NCI-H1092 treated with DMSO at 0.1 percent for 48 hours (cell line): ENCODE measurements around the gene NBR1.
"Not testable (repeated sequence)": the region's sequence is repeated elsewhere in the genome, so short reads cannot be mapped to it uniquely, and the experiment has no call there.

Experiments used
- DNase-seq: peaks from one replicate; lab custom pipeline; 2025; lab: John Stamatoyannopoulos, UW

NBR1 gene

GRCh38 chr17:43246456-43246855 is 75.4 kb downstream of the NBR1 start:
- DNase-seq = not testable (repeated sequence)
